HCT116 (cell line): Measurements from ENCODE around the gene GLYR1. TPM values are rescaled to one million over a fixed set of nuclear protein-coding genes. Genes with fewer than 3 reads are reported as not detected.
A peak's percentile ranks its signal among the peaks of the same experiment; 100 is the strongest.

Source experiments
- ATAC-seq: fragments of 200-7000 bp; cut with Tn5 transposase; 2 replicates; pipeline ENCODE4 v1.9.1; 2020; ENCODE audit warnings: mild to moderate bottlenecking, moderate library complexity
- BruUV-seq: library from RNA; stranded (reverse); fragments of 400-500 nt; replicated peaks from 2 replicates; lab custom pipeline; 2021; lab: Mats Ljungman, UMichigan
- CTCF ChIA-PET: fragments of 300-600 bp; sonication (Branson Sonifier 250); formaldehyde crosslinking; loops from one replicate; lab custom pipeline; 2021; ENCODE audit warnings: antibody characterized with exemption; lab: Charles Lee
- POLR2A ChIA-PET: fragments of 300-600, 350-600 bp; sonication (Branson Sonifier 250); formaldehyde crosslinking; loops from one replicate; lab custom pipeline; 2021; ENCODE audit warnings: antibody characterized with exemption; lab: Charles Lee
- RAD21 ChIA-PET, 2 experiments: fragments of 300-600 bp; sonication (Branson Sonifier 250); formaldehyde crosslinking; loops; one replicate each; lab custom pipeline; 2023; ENCODE audit warnings: low total read pairs in 2 of 2; ENCODE audit not compliant: uncharacterized antibody in 2 of 2, unreplicated experiment in 2 of 2, low non-redundant PET in 1 of 2; lab: Charles Lee
- DNase-seq: peaks from one replicate; pipeline ENCODE4 v3.0.0-alpha.2; 2010; ENCODE audit warnings: low read depth, low spot score
- H2AFZ ChIP-seq: fragments of 200-600 bp; shearing (Covaris generic), sonication (generic); 2 replicates; pipeline ENCODE4 v1.6.1; 2017; ENCODE audit warnings: low read depth, mixed run types, mixed read lengths, antibody characterized with exemption, low read length; ENCODE audit not compliant: poor library complexity, severe bottlenecking
- H3K27ac ChIP-seq: 2 replicates; pipeline ENCODE4 v1.5.1; 2012; ENCODE audit warnings: low read depth, low read length
- H3K27me3 ChIP-seq: fragments of 200-600 bp; sonication (generic); 2 replicates; pipeline ENCODE4 v1.6.1; 2016; ENCODE audit warnings: mixed run types, low read length, mixed read lengths; ENCODE audit not compliant: insufficient read depth
- H3K36me3 ChIP-seq, 2 experiments: fragments of 200-500 bp in 1 of 2; fragments of 200-600 bp in 1 of 2; sonication (Bioruptor generic) in 1 of 2; sonication (generic) in 1 of 2; 2 replicates each; pipeline versions ENCODE4 v1.5.1 to v1.6.1; 2014 to 2016; ENCODE audit warnings: low read length in 2 of 2, inconsistent platforms in 1 of 2, mixed read lengths in 1 of 2, mixed run types in 1 of 2; ENCODE audit not compliant: insufficient read depth in 2 of 2, control insufficient read depth in 1 of 2
- H3K4me1 ChIP-seq, 2 experiments: fragments of 200-600 bp in 1 of 2; sonication (generic) in 1 of 2; 2 replicates each; pipeline versions ENCODE4 v1.5.1 to v1.6.1; 2012 to 2017; ENCODE audit warnings: low read length in 2 of 2, inconsistent platforms in 1 of 2, mild to moderate bottlenecking in 1 of 2, mixed read lengths in 1 of 2, mixed run types in 1 of 2, moderate library complexity in 1 of 2; ENCODE audit not compliant: insufficient read depth in 2 of 2, control insufficient read depth in 1 of 2
- H3K4me2 ChIP-seq: fragments of 200-600 bp; sonication (generic); 2 replicates; pipeline ENCODE4 v1.6.1; 2017; ENCODE audit warnings: mixed run types, low read length, mixed read lengths
- H3K4me3 ChIP-seq, 2 experiments: fragments of 200-600 bp in 1 of 2; sonication (generic) in 1 of 2; replicated peaks in 1 of 2; 2 replicates each; pipeline ENCODE4 v1.5.1; 2011 to 2016; ENCODE audit warnings: low read length in 2 of 2, control low read depth in 1 of 2, low read depth in 1 of 2, mild to moderate bottlenecking in 1 of 2, mixed read lengths in 1 of 2, mixed run types in 1 of 2
- H3K79me2 ChIP-seq: fragments of 200-600 bp; sonication (generic); 2 replicates; pipeline ENCODE4 v1.6.1; 2017; ENCODE audit warnings: mild to moderate bottlenecking, mixed run types, low read length, moderate library complexity, mixed read lengths; ENCODE audit not compliant: insufficient read depth
- H3K9ac ChIP-seq: fragments of 200-600 bp; sonication (generic); 2 replicates; pipeline ENCODE4 v1.6.1; 2016; ENCODE audit warnings: low read length, mixed read lengths
- H3K9me2 ChIP-seq: fragments of 200-600 bp; sonication (generic), shearing (Covaris generic); 2 replicates; pipeline ENCODE4 v1.6.1; 2017; ENCODE audit warnings: mixed run types, mild to moderate bottlenecking, moderate library complexity; ENCODE audit not compliant: insufficient read depth
- H3K9me3 ChIP-seq, 2 experiments: fragments of 200-500 bp in 1 of 2; fragments of 200-600 bp in 1 of 2; sonication (Bioruptor generic) in 1 of 2; sonication (generic) in 1 of 2; 2 replicates each; pipeline ENCODE4 v1.6.1; 2014 to 2017; ENCODE audit warnings: low read length in 2 of 2, mixed read lengths in 2 of 2, inconsistent platforms in 1 of 2, low read depth in 1 of 2, mild to moderate bottlenecking in 1 of 2, mixed run types in 1 of 2, moderate library complexity in 1 of 2; ENCODE audit not compliant: control insufficient read depth in 1 of 2, insufficient read depth in 1 of 2
- H4K20me1 ChIP-seq: fragments of 200-600 bp; sonication (generic), shearing (Covaris generic); 2 replicates; pipeline ENCODE4 v1.6.1; 2017; ENCODE audit warnings: mixed run types, mild to moderate bottlenecking, moderate library complexity; ENCODE audit not compliant: insufficient read depth
- CBX3 ChIP-seq: IDR thresholded peaks from 2 replicates; pipeline ENCODE4 v1.6.1; 2012; ENCODE audit warnings: low read depth
- EGR1 ChIP-seq: IDR thresholded peaks from 2 replicates; pipeline ENCODE4 v1.6.1; 2012; ENCODE audit warnings: low read depth
- ELF1 ChIP-seq: IDR thresholded peaks from 2 replicates; pipeline ENCODE4 v1.6.1; 2012; ENCODE audit warnings: low read depth, borderline replicate concordance
- EZH2phosphoT487 ChIP-seq: fragments of 200-600 bp; IDR thresholded peaks from 2 replicates; pipeline ENCODE4 v1.6.1; 2018; ENCODE audit warnings: antibody characterized with exemption, borderline replicate concordance
- JUND ChIP-seq: IDR thresholded peaks from 2 replicates; pipeline ENCODE4 v1.6.1; 2012
- POLR2A ChIP-seq: IDR thresholded peaks from 2 replicates; pipeline ENCODE4 v1.7.0; 2011; ENCODE audit warnings: borderline replicate concordance; ENCODE audit not compliant: insufficient read depth, insufficient read length; ENCODE audit errors: extremely low read depth
- POLR2AphosphoS5 ChIP-seq: IDR thresholded peaks from 2 replicates; pipeline ENCODE4 v1.6.1; 2011; ENCODE audit warnings: mild to moderate bottlenecking, low read depth, low read length, moderate library complexity
- SIN3A ChIP-seq: IDR thresholded peaks from 2 replicates; pipeline ENCODE4 v1.6.1; 2012; ENCODE audit warnings: low read depth
- SP1 ChIP-seq: IDR thresholded peaks from 2 replicates; pipeline ENCODE4 v1.6.1; 2012; ENCODE audit warnings: low read depth
- TCF7L2 ChIP-seq: IDR thresholded peaks from 2 replicates; pipeline ENCODE4 v1.7.0; 2011; ENCODE audit warnings: borderline replicate concordance, inconsistent platforms; ENCODE audit not compliant: insufficient read depth, insufficient read length; ENCODE audit errors: extremely low read depth
- YY1 ChIP-seq: IDR thresholded peaks from 2 replicates; pipeline ENCODE4 v1.6.1; 2011; ENCODE audit warnings: low read length, low read depth, moderate library complexity, mild to moderate bottlenecking; ENCODE audit not compliant: insufficient replicate concordance; ENCODE audit errors: extremely low read depth
- intact Hi-C: fragments of 100-400 bp; cut with micrococcal nuclease; formaldehyde crosslinking; loops from 2 replicates; pipeline ENCODE4 v1.10.0; 2022
- total RNA-seq: library from RNA; stranded (reverse); gene quantifications from one replicate; pipeline ENCODE4 v1.2.1, GENCODE V29; 2021; ENCODE audit not compliant: unreplicated experiment
- TF ChIP-seq, protein P1 (sequence below), 3 experiments: fragments of 200-600 bp in 1 of 3; sonication (generic) in 1 of 3; IDR thresholded peaks in 2 of 3; conservative IDR thresholded peaks in 1 of 3; 2 replicates each; pipeline ENCODE4 v1.5.1; 2012 to 2017; ENCODE audit warnings: low read depth in 2 of 3, low read length in 2 of 3, antibody characterized with exemption in 1 of 3, borderline replicate concordance in 1 of 3, control low read depth in 1 of 3, mild to moderate bottlenecking in 1 of 3, mixed read lengths in 1 of 3, mixed run types in 1 of 3, moderate library complexity in 1 of 3; ENCODE audit not compliant: insufficient read depth in 1 of 3
- TF ChIP-seq, protein P2 (sequence below): IDR thresholded peaks from 2 replicates; pipeline ENCODE4 v1.6.1; 2012
- TF ChIP-seq, protein P3 (sequence below): IDR thresholded peaks from 2 replicates; pipeline ENCODE4 v1.6.1; 2011; ENCODE audit warnings: mild to moderate bottlenecking, low read length, moderate library complexity; ENCODE audit not compliant: insufficient replicate concordance; ENCODE audit errors: extremely low read depth

Gene GLYR1
- total RNA-seq, 1 experiment from 2014 or later, result 50.0 TPM

DNA sequence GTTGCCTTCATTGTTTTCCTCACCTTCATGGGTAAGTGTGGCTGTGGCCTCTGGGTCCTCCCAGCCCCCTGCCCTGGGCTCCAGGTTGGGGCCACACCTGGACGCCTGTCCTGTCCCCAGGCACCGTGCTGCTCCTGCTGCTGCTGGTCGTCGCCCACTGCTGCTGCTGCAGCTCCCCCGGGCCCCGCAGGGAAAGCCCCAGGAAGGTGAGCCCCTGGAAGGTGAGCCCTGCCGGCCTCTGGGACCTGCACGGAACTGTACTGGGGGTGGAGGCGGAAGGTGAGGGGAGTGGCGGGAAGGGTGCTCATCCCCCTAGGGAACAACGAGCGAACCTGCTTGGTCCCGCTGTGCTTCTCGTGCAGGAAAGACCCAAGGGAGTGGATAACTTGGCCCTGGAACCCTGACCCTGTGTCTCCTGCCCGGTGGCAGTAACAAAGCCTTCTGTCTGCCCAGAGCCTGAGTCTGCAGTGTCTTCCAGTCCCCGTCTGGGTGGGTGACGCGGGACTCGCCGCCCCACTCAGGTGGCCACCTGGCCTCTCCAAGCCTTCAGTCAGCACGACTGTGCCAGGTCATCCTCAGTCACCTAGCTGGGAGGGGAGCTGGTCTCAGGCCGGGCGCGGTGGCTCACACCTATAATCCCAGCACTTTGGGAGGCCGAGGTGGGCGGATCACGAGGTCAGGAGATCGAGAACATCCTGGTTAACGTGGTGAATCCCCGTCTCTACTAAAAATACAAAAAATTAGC lies 51.1 kb downstream of the GLYR1 start (continued):
- TF ChIP-seq, protein P1, sequence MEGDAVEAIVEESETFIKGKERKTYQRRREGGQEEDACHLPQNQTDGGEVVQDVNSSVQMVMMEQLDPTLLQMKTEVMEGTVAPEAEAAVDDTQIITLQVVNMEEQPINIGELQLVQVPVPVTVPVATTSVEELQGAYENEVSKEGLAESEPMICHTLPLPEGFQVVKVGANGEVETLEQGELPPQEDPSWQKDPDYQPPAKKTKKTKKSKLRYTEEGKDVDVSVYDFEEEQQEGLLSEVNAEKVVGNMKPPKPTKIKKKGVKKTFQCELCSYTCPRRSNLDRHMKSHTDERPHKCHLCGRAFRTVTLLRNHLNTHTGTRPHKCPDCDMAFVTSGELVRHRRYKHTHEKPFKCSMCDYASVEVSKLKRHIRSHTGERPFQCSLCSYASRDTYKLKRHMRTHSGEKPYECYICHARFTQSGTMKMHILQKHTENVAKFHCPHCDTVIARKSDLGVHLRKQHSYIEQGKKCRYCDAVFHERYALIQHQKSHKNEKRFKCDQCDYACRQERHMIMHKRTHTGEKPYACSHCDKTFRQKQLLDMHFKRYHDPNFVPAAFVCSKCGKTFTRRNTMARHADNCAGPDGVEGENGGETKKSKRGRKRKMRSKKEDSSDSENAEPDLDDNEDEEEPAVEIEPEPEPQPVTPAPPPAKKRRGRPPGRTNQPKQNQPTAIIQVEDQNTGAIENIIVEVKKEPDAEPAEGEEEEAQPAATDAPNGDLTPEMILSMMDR (IDR thresholded peaks at IDR 0.05 in 2 of 3, conservative IDR thresholded peaks at IDR 0.05 in 1 of 3; ENCODE audit: borderline replicate concordance in 1 of 3, insufficient read depth in 1 of 3, low read depth in 2 of 3, low read length in 2 of 3), result no peak
- TF ChIP-seq SIN3A, result no peak
- no peak for TF ChIP-seq EZH2phosphoT487
- no peak for TF ChIP-seq ELF1

DNA sequence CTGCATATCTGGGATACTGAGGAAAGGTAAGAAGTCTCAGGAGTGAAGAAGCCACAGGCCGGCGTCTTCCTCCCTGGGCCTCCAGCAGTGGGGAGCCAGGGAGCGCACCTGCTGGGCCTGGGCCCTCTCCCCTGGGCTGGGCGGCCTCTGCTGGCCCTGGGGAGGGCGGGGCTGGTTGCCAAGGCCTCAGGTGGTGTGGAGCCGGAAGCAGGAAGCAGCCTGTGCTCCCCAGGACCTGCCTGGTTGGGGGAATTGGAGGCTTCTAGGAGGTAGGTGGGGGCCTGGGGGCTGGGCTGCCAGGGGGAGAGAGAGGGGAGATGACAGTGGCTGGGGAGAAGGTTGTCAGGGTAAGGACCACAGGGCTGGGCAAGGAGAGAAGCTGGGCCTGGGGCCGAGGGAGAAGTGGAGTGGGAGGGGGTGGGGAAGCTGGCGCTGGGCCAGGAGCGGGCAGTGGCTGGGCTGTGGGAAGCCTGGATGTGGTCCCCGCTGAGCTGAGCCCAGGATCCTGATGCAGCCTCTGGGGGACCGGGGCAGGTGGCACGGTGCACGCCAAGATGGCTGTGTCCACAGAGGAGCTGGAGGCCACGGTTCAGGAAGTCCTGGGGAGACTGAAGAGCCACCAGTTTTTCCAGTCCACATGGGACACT lies 51.8 kb downstream of the GLYR1 start, which contains the start of gene SMIM22:
TSS of gene SMIM22 (plus strand) at position 189 of the 647 bp plus-strand sequence. CDS start at position 555, 366 bp downstream.
- H2AFZ ChIP-seq, result no peak within 1 kb of the TSS
- BruUV-seq, result no TSS peak
- ATAC-seq (peak; percentile 35; the same call in 1 of the 2 replicates), DNase-seq (no peak)
- ChIA-PET POLR2A (no interaction called here), RAD21 (no interaction called here), CTCF (no interaction called here)
- H3K4me1 ChIP-seq, result peaks cover 2% of the 10 kb centered on the region in 2 experiments
- H3K9me2 ChIP-seq, result no peaks in the 10 kb centered on the region
- no peak within 1 kb of the TSS for H3K4me2 ChIP-seq
- intact Hi-C loops, result no loop called here
- H3K27ac ChIP-seq, result no peak within 1 kb of the TSS; the same call in 1 of the 2 replicates
- H3K9ac ChIP-seq, result no peak within 1 kb of the TSS
- H3K9me3 ChIP-seq, result no peaks in the 10 kb centered on the region
- TF ChIP-seq YY1 (no peak), POLR2AphosphoS5 (no peak), SP1 (no peak), EGR1 (no peak), CBX3 (no peak), POLR2A (no peak), TCF7L2 (no peak), JUND (no peak)
- TF ChIP-seq, protein P2, sequence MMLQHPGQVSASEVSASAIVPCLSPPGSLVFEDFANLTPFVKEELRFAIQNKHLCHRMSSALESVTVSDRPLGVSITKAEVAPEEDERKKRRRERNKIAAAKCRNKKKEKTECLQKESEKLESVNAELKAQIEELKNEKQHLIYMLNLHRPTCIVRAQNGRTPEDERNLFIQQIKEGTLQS, result no peak
- TF ChIP-seq, protein P3, sequence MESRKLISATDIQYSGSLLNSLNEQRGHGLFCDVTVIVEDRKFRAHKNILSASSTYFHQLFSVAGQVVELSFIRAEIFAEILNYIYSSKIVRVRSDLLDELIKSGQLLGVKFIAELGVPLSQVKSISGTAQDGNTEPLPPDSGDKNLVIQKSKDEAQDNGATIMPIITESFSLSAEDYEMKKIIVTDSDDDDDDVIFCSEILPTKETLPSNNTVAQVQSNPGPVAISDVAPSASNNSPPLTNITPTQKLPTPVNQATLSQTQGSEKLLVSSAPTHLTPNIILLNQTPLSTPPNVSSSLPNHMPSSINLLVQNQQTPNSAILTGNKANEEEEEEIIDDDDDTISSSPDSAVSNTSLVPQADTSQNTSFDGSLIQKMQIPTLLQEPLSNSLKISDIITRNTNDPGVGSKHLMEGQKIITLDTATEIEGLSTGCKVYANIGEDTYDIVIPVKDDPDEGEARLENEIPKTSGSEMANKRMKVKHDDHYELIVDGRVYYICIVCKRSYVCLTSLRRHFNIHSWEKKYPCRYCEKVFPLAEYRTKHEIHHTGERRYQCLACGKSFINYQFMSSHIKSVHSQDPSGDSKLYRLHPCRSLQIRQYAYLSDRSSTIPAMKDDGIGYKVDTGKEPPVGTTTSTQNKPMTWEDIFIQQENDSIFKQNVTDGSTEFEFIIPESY, result no peak
- H4K20me1 ChIP-seq, result no peaks in the 10 kb centered on the region
- no peaks in the 10 kb centered on the region for H3K27me3 ChIP-seq
- no peaks in the 10 kb centered on the region for H3K36me3 ChIP-seq
- no peaks in the 10 kb centered on the region for H3K79me2 ChIP-seq
- H3K4me3 ChIP-seq, result no peak within 1 kb of the TSS
